Stimulated activated CD4-positive, alpha-beta T cell treated with anti-CD3 and anti-CD28 coated beads, Interleukin-1b, Interleukin-23, amount 100 ng/mL, for 4 hours (primary cell): ENCODE data around the gene SDR42E2.
A peak's percentile ranks its signal among the peaks of the same experiment; 100 is the strongest.
"Not testable (repeated sequence)": the region's sequence is repeated elsewhere in the genome, so short reads cannot be mapped to it uniquely, and the experiment has no call there.

Experiments
- DNase-seq, 2 donors: peaks; one replicate each; pipeline ENCODE4 v3.0.0-alpha.2; 2020; ENCODE audit warnings: low read depth in 2 of 2

SDR42E2 gene

DNA sequence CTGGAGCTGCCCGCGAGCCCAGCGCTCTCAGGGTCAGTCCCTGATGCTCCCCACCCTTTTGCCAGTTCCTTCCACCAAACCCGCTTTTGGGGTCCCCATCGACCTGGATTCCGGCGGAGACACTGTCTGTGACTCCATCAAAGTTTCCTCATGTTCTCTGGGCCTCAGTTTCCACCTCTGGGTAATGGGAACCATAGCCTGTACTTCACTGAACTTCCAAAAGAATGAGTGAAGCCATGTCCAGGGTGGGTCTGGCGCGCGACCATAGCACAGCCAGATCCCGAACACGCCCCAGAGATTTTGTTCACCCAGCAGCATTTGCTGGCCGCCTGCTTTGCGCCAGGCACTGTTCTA, 327 bp downstream of the SDR42E2 start:
- no peak for DNase-seq

DNA sequence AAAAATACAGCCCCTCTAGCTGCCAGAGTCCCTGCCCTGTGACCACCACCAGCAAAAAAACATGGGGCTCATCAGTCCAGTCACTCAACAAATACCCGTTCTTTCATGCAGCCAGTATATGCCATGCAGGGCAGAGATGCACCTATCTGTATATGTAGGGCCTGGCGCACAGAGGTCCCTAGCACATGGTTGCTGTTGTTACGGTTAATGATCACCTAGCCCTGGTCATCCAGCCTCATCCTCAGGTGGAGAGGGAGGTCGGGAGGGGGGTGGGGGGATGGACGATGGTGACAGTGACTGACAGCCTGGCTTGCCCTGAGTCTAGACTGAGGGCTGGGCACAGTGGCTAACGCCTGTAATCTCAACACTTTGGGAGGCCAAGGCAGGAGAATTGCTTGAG, 1.5 kb downstream of the SDR42E2 start:
- DNase-seq, result no peak

DNA sequence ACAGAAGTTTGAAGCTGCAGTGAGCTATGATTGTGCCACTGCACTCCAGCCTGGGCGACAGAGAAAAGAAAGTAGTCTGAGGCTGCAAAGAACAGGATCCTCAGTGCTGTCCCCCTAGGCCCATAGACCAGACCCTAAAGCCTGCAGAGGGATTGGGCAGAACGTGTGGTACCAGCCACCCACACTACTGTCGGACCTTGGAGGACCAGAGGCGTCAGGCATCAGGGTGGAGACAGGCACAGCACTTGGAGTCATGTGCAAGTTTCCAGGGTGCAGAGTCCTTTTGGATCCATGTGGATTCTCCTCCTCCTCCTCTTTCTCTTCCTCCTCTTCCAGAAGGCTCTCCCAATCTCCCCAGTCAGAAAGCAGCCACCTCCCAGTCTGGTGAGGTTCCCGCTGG, 2.2 kb downstream of the SDR42E2 start:
- no peak for DNase-seq

DNA sequence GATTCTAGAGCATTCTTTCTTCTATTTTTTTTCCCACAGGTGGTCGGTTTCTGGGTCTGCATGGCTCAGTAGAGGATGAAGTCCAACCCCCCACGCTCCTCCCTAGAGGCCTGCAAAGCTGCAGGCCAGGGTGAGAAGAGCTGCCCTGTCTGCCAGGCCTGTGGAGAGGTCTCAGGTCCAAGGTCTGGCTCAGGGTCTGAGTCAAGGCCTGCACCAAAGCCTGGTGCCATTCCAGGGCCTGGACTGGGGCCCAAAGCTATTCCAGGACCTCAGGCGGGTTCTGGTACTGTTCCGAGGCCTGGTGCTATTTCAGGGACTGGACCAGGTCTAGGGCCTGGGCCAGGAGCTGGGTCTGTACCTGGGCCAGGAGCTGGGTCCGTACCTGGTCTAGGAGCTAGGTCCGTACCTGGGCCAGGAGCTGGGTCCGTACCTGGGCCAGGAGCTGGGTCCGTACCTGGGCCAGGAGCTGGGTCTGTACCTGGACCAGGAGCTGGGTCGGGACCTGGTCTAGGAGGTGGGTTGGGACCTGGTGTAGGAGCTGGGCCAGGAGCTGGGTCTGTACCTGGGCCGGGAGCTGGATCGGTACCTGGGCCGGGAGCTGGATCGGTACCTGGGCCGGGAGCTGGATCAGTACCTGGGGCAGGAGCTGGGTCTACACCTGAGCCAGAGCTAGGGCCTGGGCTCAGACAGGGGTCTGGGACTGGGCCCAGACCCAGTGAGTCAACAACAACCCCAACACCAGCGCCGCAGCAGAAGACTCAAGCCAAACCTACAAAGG, 3.4 kb downstream of the SDR42E2 start:
- DNase-seq, result no peak

DNA sequence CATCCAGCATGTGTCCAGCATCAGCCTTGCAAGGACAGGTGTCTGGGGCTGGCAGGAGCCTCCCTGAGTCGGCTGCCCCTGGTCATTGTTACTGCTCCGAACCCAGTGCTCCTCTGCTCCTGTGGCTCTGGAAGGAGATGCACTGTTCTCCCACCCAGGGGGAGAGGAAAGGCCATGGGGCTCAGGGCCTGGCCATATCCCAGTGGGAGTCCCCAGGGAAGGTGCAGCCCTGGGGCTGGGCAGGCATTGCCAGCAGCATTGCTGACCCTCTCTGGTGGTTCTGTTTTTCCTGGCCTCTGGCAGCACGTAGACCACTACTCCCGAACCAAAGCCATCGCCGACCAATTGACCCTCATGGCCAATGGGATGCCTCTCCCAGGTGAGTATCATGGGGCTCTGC, 9.6 kb downstream of the SDR42E2 start:
- DNase-seq, result no peak

DNA sequence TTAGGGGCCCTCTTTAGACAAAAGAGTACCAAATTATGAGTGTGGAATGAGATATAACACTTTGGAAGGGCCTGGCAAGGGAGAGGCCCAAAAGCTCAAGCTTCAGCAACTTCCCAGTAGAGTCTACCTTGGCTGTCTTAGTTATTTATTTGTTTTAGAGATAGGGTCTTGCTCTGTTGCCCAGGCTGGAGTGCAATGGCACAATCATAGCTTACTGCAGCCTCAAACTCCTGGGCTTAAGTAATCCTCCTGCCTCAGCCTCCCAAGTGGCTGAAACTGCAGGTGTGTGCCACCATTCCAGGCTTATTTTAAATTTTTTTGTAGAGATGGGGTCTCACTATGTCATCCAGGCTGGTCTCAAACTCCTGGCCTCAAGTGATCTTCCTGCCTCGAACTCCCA, 10.3 kb downstream of the SDR42E2 start:
- DNase-seq, result not testable (repeated sequence)

DNA sequence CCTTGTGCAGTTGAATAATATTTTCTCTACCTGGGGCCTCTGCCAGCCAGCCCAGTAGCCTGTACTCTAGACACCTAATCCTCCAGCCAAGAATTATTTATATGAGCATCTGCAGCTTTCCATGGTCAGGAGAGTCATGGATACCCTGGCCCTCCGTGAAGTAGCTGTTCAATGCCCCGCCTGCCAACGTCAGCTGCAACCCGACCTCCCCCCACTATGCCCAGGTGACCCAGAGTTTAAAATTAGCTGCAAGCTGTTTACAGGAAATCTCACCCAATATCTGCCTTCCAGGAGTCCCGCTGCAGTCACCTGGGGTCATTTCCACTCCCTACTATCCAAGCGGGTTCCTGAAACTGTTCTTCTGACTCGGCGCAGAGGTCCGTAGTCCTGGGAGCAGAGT, 12.3 kb downstream of the SDR42E2 start:
- no peak for DNase-seq

DNA sequence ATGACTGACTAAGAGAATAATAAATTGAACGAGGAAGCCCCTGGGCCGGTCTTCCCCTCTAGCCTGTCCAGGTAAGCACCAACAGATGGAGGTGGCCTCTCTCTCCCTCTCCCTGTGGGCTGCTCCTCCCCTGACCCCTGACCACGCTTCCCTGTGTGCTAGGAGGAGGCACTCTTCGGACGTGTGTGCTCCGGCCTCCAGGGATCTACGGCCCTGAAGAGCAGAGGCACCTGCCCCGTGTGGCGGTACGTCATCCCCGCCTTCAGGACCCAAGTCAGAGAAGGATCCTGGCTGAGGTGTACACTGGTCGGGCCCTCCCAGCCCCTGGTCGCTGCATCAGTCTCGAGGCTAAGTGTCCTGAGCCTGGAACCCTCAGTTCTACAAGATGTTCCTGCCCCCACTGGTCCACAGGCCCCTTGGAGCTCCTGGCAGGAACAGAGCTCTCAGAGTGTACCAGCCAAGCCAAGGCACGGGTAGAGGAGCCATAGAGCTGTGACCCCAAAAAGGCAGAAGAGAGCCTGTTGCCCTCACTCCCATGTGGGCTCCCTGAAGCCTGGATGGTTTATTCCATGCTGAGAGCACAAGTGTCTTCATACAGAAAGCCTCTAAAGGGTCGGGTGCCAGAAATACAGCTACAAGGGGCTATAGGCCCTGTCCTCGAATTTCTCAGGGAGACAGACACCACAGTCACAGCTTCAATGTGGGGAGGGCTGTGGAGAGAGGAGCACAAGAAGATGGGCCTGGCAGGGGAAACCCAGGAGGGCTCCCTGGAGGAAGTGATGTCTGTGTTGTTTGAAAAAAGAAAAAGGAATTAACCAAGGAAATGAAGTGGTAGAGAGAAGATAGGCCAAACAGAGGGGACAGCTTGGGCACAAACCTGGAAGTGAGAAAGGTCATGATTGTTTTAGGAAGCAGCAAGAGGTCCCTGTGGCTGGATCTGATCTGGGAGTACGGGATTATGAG, 15.9 kb downstream of the SDR42E2 start:
- no peak for DNase-seq

DNA sequence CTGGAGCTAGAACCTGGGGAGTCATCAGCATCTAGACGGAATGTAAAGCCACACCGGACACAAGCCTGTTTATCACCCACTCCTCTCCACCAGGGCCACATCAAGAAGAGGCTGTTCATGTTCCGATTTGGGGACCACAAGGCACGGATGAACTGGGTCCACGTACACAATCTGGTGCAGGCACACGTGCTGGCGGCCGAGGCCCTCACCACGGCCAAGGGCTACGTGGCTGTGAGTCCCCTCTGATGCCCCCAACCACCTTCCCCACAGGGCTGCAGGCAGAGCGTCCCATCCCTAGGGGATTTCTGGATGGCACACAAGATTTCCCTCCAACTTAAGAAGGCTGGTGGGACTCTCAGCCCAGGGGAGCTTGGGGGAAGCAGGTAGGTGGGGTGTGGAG, 19.1 kb downstream of the SDR42E2 start:
- no peak for DNase-seq

DNA sequence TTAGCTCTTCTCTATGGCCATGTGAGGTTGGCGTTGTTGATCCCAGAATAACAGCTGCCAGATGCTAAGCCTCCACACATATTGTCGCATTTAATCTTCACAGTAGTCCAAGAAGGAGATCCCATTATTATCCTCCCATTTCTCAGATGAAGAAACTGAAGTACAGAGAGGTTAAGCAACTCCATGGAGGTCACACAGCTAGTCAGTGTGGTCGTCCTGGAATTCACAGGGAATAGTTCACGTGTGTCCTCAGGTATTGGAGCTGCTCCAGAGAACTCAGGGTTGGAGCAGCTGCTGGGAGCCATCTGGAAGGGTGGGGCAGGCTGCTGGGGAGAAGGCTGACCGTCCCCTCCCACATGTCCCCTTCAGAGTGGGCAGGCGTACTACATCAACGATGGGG, 19.5 kb downstream of the SDR42E2 start:
- no peak for DNase-seq

DNA sequence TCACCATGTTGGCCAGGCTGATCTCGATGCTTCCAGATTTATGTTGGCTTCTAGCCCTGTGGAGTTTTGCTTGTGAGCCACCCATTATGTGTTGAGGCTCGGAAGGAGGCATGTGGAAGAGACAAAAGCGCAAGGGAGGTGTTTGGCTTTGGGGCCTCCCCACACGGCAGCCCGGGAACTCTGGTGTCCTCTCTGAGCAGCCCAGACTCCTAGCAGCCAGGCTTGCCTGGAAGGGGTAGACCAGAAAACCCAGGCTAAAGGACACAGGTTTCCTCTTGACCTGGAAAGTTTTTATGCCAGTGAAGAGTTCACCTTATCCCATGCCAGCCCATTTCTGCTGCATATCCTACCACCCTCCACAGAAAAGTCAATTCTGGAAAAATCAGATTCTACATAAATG, 21.0 kb downstream of the SDR42E2 start:
- DNase-seq, result no peak

DNA sequence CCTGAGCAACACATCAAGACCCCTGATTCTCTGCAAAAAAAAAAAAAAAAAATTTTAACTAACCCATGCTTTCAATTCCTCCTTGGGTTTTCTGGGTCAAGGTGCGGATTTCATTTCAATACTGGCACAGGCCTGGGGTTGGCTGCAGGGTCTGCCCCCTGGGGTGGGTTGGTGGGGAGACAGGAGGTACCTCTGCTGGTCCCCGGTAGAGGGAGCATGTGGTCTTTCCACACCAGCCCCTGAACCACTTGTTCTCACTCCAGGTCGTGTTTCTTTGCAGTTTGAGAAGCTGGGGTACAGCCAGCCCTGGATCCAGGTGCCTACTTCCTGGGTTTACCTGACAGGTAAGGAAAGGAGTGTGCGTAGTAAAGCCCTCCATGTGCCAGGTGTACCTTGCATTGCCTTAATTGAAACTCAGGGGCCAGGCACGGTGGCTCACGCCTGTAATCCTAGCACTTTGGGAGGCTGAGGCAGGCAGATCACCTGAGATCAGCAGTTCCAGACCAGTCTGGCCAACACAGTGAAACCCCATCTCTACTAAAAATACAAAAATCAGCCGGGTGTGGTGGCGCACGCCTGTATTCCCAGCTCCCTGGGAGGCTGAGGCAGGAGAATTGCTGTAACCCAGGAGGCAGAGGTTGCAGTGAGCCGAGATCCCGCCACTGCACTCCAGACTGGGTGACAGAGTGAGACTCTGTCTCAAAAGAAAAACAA, 21.8 kb downstream of the SDR42E2 start:
- DNase-seq, result no peak

DNA sequence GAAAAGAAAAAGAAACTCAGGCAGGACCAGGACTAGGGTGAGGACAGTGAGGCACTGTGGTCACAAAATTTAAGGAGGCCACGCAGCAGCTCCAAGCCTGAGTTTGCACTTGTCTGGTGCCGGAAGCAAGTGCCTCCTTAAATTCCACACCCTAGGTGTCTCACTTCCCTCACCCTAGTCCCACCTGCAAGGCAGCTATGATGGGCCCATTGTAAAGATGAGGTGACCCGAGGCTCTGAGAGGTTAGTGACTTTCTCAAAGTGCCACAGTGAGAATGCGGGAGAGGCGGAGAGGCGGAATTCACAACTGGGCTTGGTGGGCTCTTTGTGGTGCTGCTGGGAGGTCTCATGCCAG, 22.3 kb downstream of the SDR42E2 start:
- no peak for DNase-seq

DNA sequence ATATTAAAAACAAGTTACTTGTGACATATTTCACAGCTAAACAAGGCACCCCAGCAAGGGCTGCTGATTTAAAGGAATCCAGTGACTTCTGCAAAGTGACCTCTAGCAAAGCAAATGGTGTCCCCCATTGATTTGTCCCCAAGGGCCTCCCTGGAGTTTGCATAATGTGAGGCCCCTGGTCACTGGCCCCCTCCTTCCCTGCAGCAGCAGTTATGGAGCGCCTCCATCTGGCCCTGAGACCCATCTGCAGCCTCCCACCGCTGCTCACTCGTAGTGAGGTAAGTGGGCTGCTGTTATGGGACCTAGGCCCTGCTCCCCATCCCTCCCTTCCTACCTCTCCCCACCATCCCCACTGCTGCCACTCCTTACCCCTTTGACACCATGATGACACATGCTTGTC, 24.2 kb downstream of the SDR42E2 start:
- DNase-seq, result no peak

DNA sequence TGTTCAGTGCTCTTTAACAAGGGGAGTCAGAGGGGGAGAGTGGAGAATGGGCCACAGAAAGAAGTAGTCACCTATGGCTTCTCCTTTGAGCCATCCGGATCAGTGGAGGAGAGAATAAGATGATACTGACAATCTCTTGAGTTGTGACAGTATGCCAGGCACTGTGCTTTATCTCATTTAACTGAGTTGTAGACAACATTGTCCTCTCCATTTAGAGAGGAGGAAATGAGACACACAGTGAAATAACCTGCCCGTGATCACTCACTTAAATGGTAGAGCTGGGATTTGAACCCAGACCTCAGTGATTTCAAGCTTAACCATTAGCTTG, 25.9 kb downstream of the SDR42E2 start:
- DNase-seq, result no peak

DNA sequence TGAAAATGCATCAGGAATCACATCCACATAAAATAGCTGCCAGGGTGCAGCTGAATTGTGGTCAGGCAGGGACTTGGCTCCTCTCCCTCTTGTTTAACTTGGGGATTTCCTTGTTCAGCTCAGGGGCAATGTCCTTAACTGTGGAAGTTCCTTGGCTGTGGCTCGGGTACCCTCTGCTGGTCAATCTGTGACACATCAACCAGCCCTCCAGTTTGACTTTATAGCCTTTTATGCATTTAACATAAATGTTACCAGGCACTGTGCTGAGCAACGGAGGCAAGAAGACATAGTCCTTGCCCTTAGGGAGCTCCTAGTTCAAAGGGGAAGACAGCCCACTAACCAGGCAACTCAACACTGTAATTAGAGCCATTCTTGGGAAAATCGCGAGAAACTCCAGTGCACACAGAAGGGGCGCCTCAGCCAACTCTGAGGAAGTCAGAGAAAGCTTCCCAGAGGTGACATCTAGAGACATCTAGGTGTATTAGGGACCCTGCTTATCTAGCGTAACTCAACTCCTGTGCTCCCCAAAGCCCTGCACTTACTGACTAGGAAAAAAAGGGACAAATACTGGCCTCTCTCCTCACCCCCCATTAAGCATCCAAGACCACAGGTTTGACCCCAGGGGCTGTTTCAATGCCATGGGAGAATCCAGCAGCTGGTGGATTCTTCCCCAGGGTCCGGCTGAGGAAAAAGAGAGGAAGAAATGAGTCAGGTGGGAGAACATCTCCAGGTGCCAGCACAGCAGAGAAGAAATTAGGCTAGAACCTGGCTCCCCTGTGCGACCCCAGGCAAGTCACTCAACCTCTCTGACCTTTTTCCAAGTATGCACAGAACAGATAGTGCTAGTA, 26.5 kb downstream of the SDR42E2 start:
- peak in 1 of 2 donors; percentile 54 for DNase-seq

DNA sequence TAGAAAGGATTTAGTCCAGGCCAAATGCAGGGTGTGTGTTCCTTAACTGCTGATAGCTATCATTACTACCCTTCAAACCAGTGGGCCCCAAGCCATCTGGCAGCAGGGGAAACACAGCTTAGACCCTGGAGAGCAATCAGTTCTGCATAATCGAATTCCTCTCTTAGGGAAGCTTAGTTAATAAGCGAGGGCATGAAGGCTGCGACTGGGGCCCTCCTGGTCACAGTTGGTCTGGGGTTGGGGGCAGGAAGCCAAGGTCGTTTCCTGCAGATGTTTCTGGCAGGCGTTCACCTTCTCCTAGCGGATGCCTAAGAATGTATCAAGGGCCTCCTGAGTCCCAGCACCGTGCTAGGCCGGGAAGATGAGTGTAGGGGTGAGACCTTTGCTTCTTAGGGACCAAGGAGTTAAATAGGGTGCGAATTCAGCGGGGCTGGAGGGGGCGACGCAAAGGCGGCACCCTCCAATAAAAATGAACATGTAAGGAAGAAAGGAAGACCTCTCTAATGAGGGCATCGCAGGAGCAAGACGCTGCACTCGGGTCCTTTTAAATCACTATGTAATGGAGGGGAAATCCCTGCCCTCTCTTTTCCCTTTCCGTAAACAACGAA, 27.3 kb downstream of the SDR42E2 start:
- no peak for DNase-seq

DNA sequence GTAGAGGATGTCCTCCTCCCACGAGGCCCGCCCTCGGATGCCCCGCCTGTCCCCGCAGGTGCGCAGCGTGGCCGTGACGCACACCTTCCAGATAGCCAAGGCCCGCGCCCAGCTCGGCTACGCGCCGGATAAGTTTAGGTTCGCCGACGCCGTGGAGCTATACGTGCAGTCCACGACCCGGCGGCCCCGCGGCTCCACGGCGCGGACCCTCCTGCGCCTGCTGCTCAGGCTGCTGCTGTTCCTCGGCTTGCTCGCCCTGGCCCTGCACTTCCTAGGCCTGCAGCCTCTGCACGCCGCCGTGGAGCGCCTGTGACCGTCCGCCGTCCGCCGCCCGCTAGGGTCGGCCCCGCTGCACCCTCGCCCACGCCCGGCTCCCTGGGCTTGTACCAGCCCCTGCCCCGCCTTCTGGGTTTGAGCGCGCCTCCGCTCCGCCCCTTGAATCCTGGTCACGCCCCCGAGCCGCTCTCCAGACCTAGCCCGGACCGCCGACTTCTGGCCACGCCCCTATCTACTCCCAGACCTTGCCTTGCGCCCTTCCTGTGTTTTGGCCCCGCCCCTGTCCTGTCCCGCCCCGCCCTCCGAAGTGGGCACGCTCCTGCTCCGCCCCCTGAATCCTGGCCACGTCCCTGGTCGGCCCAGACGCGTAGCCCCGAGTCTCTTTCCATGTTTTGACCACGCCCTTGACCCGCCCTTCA, 27.9 kb downstream of the SDR42E2 start:
- peak; percentile 86 to 99 for DNase-seq

DNA sequence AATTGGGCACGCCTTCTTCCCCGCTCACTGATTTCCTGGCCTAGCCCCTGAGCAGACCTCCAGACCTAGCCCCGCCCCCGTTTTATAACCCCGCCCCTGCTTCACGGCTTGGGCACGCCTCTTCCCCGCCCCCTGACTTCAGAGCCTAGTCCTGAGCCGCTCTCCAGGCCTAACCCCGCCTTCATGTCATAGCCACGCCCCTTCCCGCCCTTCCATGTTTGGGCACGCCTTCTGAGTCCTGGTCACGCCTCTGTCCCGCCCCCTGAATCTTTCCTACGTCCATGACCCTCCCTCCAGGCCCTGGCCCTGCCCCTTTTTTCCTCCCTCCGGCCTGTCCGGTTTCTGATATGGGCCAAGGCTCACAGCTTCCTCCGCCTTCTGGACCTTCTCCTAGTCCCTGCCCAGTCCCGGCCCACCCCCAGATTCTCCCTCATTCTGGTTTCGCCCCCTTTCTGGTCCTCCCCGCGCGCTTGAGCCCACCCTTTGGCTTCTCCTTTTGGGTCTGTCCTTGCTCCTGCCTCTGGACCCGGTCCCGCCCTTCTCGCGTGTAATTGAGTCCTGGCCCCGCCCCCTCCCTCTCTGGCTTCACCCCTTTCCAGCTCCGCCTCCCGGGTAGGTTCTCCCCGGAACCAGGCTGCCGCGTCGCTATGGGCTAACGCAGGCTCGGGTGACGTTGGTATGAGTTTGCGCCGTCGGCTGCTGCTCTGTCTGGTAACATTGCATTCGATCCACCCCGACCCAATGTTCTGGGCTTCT, 28.6 kb downstream of the SDR42E2 start:
- peak; percentile 97 to 99 for DNase-seq
